HG03521 (cell line): ENCODE measurements around the gene LAMB2.

ENCODE experiments used
- ATAC-seq: cut with Tn5 transposase; IDR thresholded peaks from one replicate; pipeline ENCODE4 v1.9.1; 2021; ENCODE audit warnings: mild to moderate bottlenecking, moderate library complexity; ENCODE audit not compliant: unreplicated experiment

The LAMB2 gene

GRCh38 chr3:49122022-49122421 lies 10.8 kb downstream of the LAMB2 start:
- no peak for ATAC-seq

- ATAC-seq, result no peak
These were observed 11.6 kb downstream of the LAMB2 start for GRCh38 chr3:49121132-49121736.

- ATAC-seq, result peak; percentile 62
These were observed 12.3 kb downstream of the LAMB2 start, which contains the start of gene USP19 for GRCh38 chr3:49120438-49121131. TSS of gene USP19 (minus strand) at chr3:49120823. CDS start at chr3:49119145, 1,678 bp downstream.

- ATAC-seq, result no peak
These were observed 12.8 kb downstream of the LAMB2 start for GRCh38 chr3:49120096-49120437.

GRCh38 chr3:49119439-49119838 lies 13.4 kb downstream of the LAMB2 start:
- no peak for ATAC-seq

GRCh38 chr3:49119036-49119435 lies 13.8 kb downstream of the LAMB2 start:
- ATAC-seq, result no peak

GRCh38 chr3:49112262-49112661 lies 20.6 kb downstream of the LAMB2 start:
- ATAC-seq, result no peak

- ATAC-seq, result no peak
These were observed 21.5 kb downstream of the LAMB2 start for GRCh38 chr3:49111347-49111746.

GRCh38 chr3:49110780-49111179 lies 22.1 kb downstream of the LAMB2 start:
- ATAC-seq, result no peak

GRCh38 chr3:49108346-49108745 lies 24.5 kb downstream of the LAMB2 start:
- ATAC-seq, result no peak

- ATAC-seq, result peak; percentile 89
These were observed 28.2 kb downstream of the LAMB2 start, which contains the start of gene QARS1 for GRCh38 chr3:49104427-49105291. TSS of gene QARS1 (minus strand) at chr3:49104757. CDS start at chr3:49104733, 24 bp downstream.

GRCh38 chr3:49104052-49104426 lies 28.8 kb downstream of the LAMB2 start:
- ATAC-seq, result no peak

- no peak for ATAC-seq
These were observed 32.7 kb downstream of the LAMB2 start for GRCh38 chr3:49100046-49100615.

- ATAC-seq, result no peak
These were observed 33.8 kb downstream of the LAMB2 start for GRCh38 chr3:49098910-49099630.

- ATAC-seq, result no peak
These were observed 34.4 kb downstream of the LAMB2 start for GRCh38 chr3:49098429-49098828.

- peak; percentile 75 for ATAC-seq
These were observed 38.7 kb downstream of the LAMB2 start, which contains the start of gene QRICH1 for GRCh38 chr3:49093853-49094767. TSS of gene QRICH1 (minus strand) at chr3:49094071. CDS start at chr3:49077017, 17,054 bp downstream.

- peak; percentile 35 for ATAC-seq
These were observed 39.7 kb downstream of the LAMB2 start for GRCh38 chr3:49092938-49093852.

- no peak for ATAC-seq
These were observed 51.4 kb downstream of the LAMB2 start for GRCh38 chr3:49081429-49081828.
